Measurements from ENCODE around the gene INIP. TPM values are rescaled to one million over a fixed set of nuclear protein-coding genes. Genes with fewer than 3 reads are reported as not detected.

The INIP gene
- total and polyA plus RNA-seq, 2 experiments from 2014 or later: 16.7 to 30.4 TPM

GRCh38 chr9:112654282-112654681 lies 63.6 kb downstream of the INIP start:
- Histone ChIP-seq H4K20me1 (replicated peaks; ENCODE audit: insufficient read depth) (no peaks in the 10 kb centered on the region), H3K27me3 (ENCODE audit: insufficient read depth) (no peaks in the 10 kb centered on the region), H3K4me2 (peak overlapping the region; percentile 40), H2AFZ (no peak overlapping the region), H3K4me3 (0 out of 2 replicates have a peak overlapping the region, but pooled peaks have one; percentile 10), H3K27ac (ENCODE audit: low read depth) (peak overlapping the region; percentile 91), H3K36me3 (ENCODE audit: insufficient read depth) (no peaks in the 10 kb centered on the region; the same call in 1 of the 2 replicates), H3K4me1 (ENCODE audit: insufficient read depth) (peaks cover 20% of the 10 kb centered on the region), H3F3A (replicated peaks; ENCODE audit: low read depth) (no peaks in the 10 kb centered on the region), H3K9me2 (ENCODE audit: insufficient read depth) (no peaks in the 10 kb centered on the region), H3K79me2 (replicated peaks; ENCODE audit: insufficient read depth) (no peaks in the 10 kb centered on the region)
- TF ChIP-seq NANOG (IDR thresholded peaks at IDR 0.05; ENCODE audit: borderline replicate concordance) (no peak; the same call in 1 of the 2 replicates), ZNF114 (CRISPR knock-in tag; IDR thresholded peaks at IDR 0.05) (no peak), EZH2phosphoT487 (IDR thresholded peaks at IDR 0.05; ENCODE audit: unreplicated experiment) (no peak)
- TF ChIP-seq, protein P1, sequence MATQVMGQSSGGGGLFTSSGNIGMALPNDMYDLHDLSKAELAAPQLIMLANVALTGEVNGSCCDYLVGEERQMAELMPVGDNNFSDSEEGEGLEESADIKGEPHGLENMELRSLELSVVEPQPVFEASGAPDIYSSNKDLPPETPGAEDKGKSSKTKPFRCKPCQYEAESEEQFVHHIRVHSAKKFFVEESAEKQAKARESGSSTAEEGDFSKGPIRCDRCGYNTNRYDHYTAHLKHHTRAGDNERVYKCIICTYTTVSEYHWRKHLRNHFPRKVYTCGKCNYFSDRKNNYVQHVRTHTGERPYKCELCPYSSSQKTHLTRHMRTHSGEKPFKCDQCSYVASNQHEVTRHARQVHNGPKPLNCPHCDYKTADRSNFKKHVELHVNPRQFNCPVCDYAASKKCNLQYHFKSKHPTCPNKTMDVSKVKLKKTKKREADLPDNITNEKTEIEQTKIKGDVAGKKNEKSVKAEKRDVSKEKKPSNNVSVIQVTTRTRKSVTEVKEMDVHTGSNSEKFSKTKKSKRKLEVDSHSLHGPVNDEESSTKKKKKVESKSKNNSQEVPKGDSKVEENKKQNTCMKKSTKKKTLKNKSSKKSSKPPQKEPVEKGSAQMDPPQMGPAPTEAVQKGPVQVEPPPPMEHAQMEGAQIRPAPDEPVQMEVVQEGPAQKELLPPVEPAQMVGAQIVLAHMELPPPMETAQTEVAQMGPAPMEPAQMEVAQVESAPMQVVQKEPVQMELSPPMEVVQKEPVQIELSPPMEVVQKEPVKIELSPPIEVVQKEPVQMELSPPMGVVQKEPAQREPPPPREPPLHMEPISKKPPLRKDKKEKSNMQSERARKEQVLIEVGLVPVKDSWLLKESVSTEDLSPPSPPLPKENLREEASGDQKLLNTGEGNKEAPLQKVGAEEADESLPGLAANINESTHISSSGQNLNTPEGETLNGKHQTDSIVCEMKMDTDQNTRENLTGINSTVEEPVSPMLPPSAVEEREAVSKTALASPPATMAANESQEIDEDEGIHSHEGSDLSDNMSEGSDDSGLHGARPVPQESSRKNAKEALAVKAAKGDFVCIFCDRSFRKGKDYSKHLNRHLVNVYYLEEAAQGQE (IDR thresholded peaks at IDR 0.05; ENCODE audit: unreplicated experiment): no peak
- H3K36me3 Mint-ChIP-seq (ENCODE audit: low read depth): peaks cover 15% of the 10 kb centered on the region
- H3K4me3 Mint-ChIP-seq: 0 out of 3 replicates have a peak overlapping the region, but pooled peaks have one; percentile 17
- peaks cover 30% of the 10 kb centered on the region for H3K4me1 Mint-ChIP-seq
- H3K27me3 Mint-ChIP-seq (ENCODE audit: insufficient read depth, low read depth, poor library complexity): no peaks in the 10 kb centered on the region
- DNase-seq (ENCODE audit: low spot score) (peak; percentile 68), ATAC-seq (peak; percentile 90)
- peak overlapping the region; percentile 91 for H3K27ac Mint-ChIP-seq
- peaks cover 4% of the 10 kb centered on the region; the same call in 2 of the 3 replicates for H3K9me3 Mint-ChIP-seq

- peaks cover 6% of the 10 kb centered on the region; the same call in 1 of the 2 replicates for H3K4me1 ChIP-seq (ENCODE audit: insufficient read depth)
- no peaks in the 10 kb centered on the region for H3K9me2 ChIP-seq (ENCODE audit: insufficient read depth)
- no peak overlapping the region for H3K27ac Mint-ChIP-seq
- H3K79me2 ChIP-seq (replicated peaks; ENCODE audit: insufficient read depth): no peaks in the 10 kb centered on the region
- H3K36me3 ChIP-seq (ENCODE audit: insufficient read depth): 0 out of 2 replicates have a peak, but pooled peaks cover 3% of the 10 kb centered on the region
- no peaks in the 10 kb centered on the region for H4K20me1 ChIP-seq (replicated peaks; ENCODE audit: insufficient read depth)
- no peak overlapping the region for H2AFZ ChIP-seq
- H3F3A ChIP-seq (replicated peaks; ENCODE audit: low read depth): no peaks in the 10 kb centered on the region
- H3K4me3 ChIP-seq: no peak overlapping the region
- H3K9me3 Mint-ChIP-seq: peaks cover 15% of the 10 kb centered on the region; the same call in 2 of the 3 replicates
- no peak for ATAC-seq
- peaks cover 9% of the 10 kb centered on the region for H3K4me1 Mint-ChIP-seq
- H3K27me3 ChIP-seq (ENCODE audit: insufficient read depth): no peaks in the 10 kb centered on the region
- DNase-seq (ENCODE audit: low spot score): no peak
- no peak overlapping the region for H3K4me2 ChIP-seq
- TF ChIP-seq STAT1 (IDR thresholded peaks at IDR 0.05; ENCODE audit: unreplicated experiment) (no peak), EZH2 (IDR thresholded peaks at IDR 0.05; ENCODE audit: low read depth, unreplicated experiment) (no peak), CREB1 (CRISPR knock-in tag; IDR thresholded peaks at IDR 0.05; ENCODE audit: low read depth) (no peak), EZH2phosphoT487 (IDR thresholded peaks at IDR 0.05; ENCODE audit: unreplicated experiment) (no peak), NANOG (IDR thresholded peaks at IDR 0.05; ENCODE audit: borderline replicate concordance) (no peak), ZNF114 (CRISPR knock-in tag; IDR thresholded peaks at IDR 0.05) (no peak), CTCF (conservative IDR thresholded peaks at IDR 0.05; ENCODE audit: low read depth in 2 of 2) (no peak), ZNF331 (CRISPR knock-in tag; IDR thresholded peaks at IDR 0.05; ENCODE audit: low read depth) (no peak), JUNB (IDR thresholded peaks at IDR 0.05; ENCODE audit: unreplicated experiment) (no peak), ETS1 (IDR thresholded peaks at IDR 0.05) (no peak)
- TF ChIP-seq, protein P1 (IDR thresholded peaks at IDR 0.05; ENCODE audit: unreplicated experiment): no peak
- no peak overlapping the region for H3K4me3 Mint-ChIP-seq
- peaks cover 46% of the 10 kb centered on the region for H3K36me3 Mint-ChIP-seq (ENCODE audit: low read depth)
- no peak overlapping the region for H3K27ac ChIP-seq (ENCODE audit: low read depth)
- no peaks in the 10 kb centered on the region for H3K27me3 Mint-ChIP-seq (ENCODE audit: insufficient read depth, low read depth, poor library complexity)
These were observed 69.3 kb downstream of the INIP start for GRCh38 chr9:112648624-112649023.

Measured in GM23338 (cell line).